HepG2 (cell line): ENCODE results near the gene PCNA. TPM values are rescaled to one million over a fixed set of nuclear protein-coding genes. Genes with fewer than 3 reads are reported as not detected.

Experiments used
- ATF6 ChIP-seq: sonication (generic); formaldehyde crosslinking; conservative IDR thresholded peaks from 2 replicates; pipeline ENCODE4 v1.4.0; 2020; ENCODE audit warnings: missing genetic modification reagents
- CREB3 ChIP-seq: sonication (generic); formaldehyde crosslinking; IDR thresholded peaks from 2 replicates; pipeline ENCODE4 v1.5.0; 2020; ENCODE audit warnings: missing genetic modification reagents
- CSRNP2 ChIP-seq: sonication (generic); formaldehyde crosslinking; conservative IDR thresholded peaks from 2 replicates; pipeline ENCODE4 v1.8.0; 2022; ENCODE audit warnings: low read depth, missing genetic modification reagents
- HDAC1 ChIP-seq: sonication (generic); formaldehyde crosslinking; IDR thresholded peaks from 2 replicates; pipeline ENCODE4 v1.5.1; 2020; ENCODE audit warnings: mild to moderate bottlenecking, missing genetic modification reagents
- MAFG ChIP-seq: sonication (generic); formaldehyde crosslinking; IDR thresholded peaks from 2 replicates; pipeline ENCODE4 v1.5.1; 2020; ENCODE audit warnings: mild to moderate bottlenecking, missing genetic modification reagents
- SETDB1 ChIP-seq: sonication (generic); formaldehyde crosslinking; IDR thresholded peaks from 2 replicates; pipeline ENCODE4 v1.5.1; 2020; ENCODE audit warnings: missing genetic modification reagents, mild to moderate bottlenecking, borderline replicate concordance
- SP1 ChIP-seq, 2 experiments: fragments of 450-650 bp in 1 of 2; sonication (generic) in 1 of 2; formaldehyde crosslinking in 1 of 2; IDR thresholded peaks; 2 replicates each; pipeline versions ENCODE4 v1.4.0 to v1.6.1; 2016 to 2020; ENCODE audit warnings: missing genetic modification reagents in 1 of 2
- SP140L ChIP-seq: sonication (generic); formaldehyde crosslinking; IDR thresholded peaks from 2 replicates; pipeline ENCODE4 v1.4.0; 2020; ENCODE audit warnings: missing genetic modification reagents, borderline replicate concordance
- SPEN ChIP-seq: sonication (generic); formaldehyde crosslinking; IDR thresholded peaks from 2 replicates; pipeline ENCODE4 v1.5.1; 2020; ENCODE audit warnings: low read depth, mild to moderate bottlenecking, missing genetic modification reagents
- SRF ChIP-seq: IDR thresholded peaks from 2 replicates; pipeline ENCODE4 v1.6.1; 2011; ENCODE audit warnings: mild to moderate bottlenecking, low read depth, low read length, moderate library complexity
- TRIM22 ChIP-seq: fragments of 450-650 bp; IDR thresholded peaks from 2 replicates; pipeline ENCODE4 v1.6.1; 2017
- TRIM24 ChIP-seq: sonication (generic); formaldehyde crosslinking; IDR thresholded peaks from 2 replicates; pipeline ENCODE4 v1.8.0; 2022; ENCODE audit warnings: mild to moderate bottlenecking, missing genetic modification reagents
- U2AF1 ChIP-seq: fragments of 200-400 bp; formaldehyde crosslinking; optimal IDR thresholded peaks from 2 replicates; pipeline ENCODE3; 2017; ENCODE audit warnings: mild to moderate bottlenecking, low read depth, low read length
- ZBTB25 ChIP-seq: IDR thresholded peaks from 2 replicates; pipeline ENCODE4 v1.6.1; 2018; ENCODE audit warnings: missing genetic modification reagents
- ZBTB49 ChIP-seq: sonication (generic); formaldehyde crosslinking; IDR thresholded peaks from 2 replicates; pipeline ENCODE4 v1.4.0; 2020; ENCODE audit warnings: missing genetic modification reagents, borderline replicate concordance
- ZNF263 ChIP-seq: sonication (generic); formaldehyde crosslinking; IDR thresholded peaks from 2 replicates; pipeline ENCODE4 v1.4.0; 2020; ENCODE audit warnings: missing genetic modification reagents
- ZNF275 ChIP-seq: sonication (generic); formaldehyde crosslinking; IDR thresholded peaks from 2 replicates; pipeline ENCODE4 v1.8.0; 2022; ENCODE audit warnings: missing genetic modification reagents, mild to moderate bottlenecking, inconsistent platforms, borderline replicate concordance
- ZNF354B ChIP-seq: sonication (generic); formaldehyde crosslinking; IDR thresholded peaks from 2 replicates; pipeline ENCODE4 v1.8.0; 2022; ENCODE audit warnings: mild to moderate bottlenecking, missing genetic modification reagents
- ZNF510 ChIP-seq: sonication (generic); formaldehyde crosslinking; IDR thresholded peaks from 2 replicates; pipeline ENCODE4 v1.4.0; 2020; ENCODE audit warnings: low read depth, mild to moderate bottlenecking, missing genetic modification reagents
- ZNF720 ChIP-seq: sonication (generic); formaldehyde crosslinking; IDR thresholded peaks from 2 replicates; pipeline ENCODE4 v1.4.0; 2020; ENCODE audit warnings: missing genetic modification reagents
- polyA plus RNA-seq, 8 experiments: library from polyadenylated mRNA; depleted of rRNA in 3 of 8; stranded (reverse) in 7 of 8; unstranded in 1 of 8; fragments of >200 nt; fragmentation: Illumina TruSeq in 4 of 8; extraction: Trizol in 4 of 8; gene quantifications; 2 replicates each; pipeline versions ENCODE4 v1.2.1 to v1.2.3, GENCODE V29; 2011 to 2016; ENCODE audit warnings: low read depth in 4 of 8, missing spikeins in 1 of 8, mixed read lengths in 1 of 8; ENCODE audit not compliant: insufficient read depth in 1 of 8
- total RNA-seq, 5 experiments: library from RNA; depleted of rRNA; stranded (reverse); fragments of >200 nt; fragmentation: Illumina TruSeq; extraction: Trizol; gene quantifications; 2 replicates each; pipeline ENCODE4 v1.2.3, GENCODE V29; 2016; ENCODE audit warnings: low read depth in 1 of 5

PCNA gene
- total and polyA plus RNA-seq, 2 of the 13 experiments (the other 11 are each of a cell fraction or from before 2014, with no cell fraction given), result 229 to 655 TPM

- TF ChIP-seq SP140L (CRISPR knock-in tag), result no peak
- peak; percentile 86; the same call in 1 of the 2 replicates for TF ChIP-seq ZBTB49 (CRISPR knock-in tag)
- TF ChIP-seq SRF, result no peak
- TF ChIP-seq ZNF275 (CRISPR knock-in tag), result no peak
- TF ChIP-seq ZNF263 (CRISPR knock-in tag), result peak; percentile 77; the same call in 1 of the 2 replicates
- TF ChIP-seq ZNF354B (CRISPR knock-in tag), result no peak
- TF ChIP-seq ZBTB25 (CRISPR knock-in tag), result no peak
- no peak for TF ChIP-seq SETDB1 (CRISPR knock-in tag)
- peak; percentile 100; the same call in 1 of the 2 replicates for TF ChIP-seq ZNF510 (CRISPR knock-in tag)
- TF ChIP-seq ATF6 (CRISPR knock-in tag), result peak; percentile 99
- TF ChIP-seq MAFG (CRISPR knock-in tag), result peak; percentile 78; the same call in 1 of the 2 replicates
- peak; percentile 52; the same call in 1 of the 2 replicates for TF ChIP-seq ZNF720 (CRISPR knock-in tag)
- peak; percentile 98; the same call in 1 of the 2 replicates for TF ChIP-seq SPEN (CRISPR knock-in tag)
- no peak for TF ChIP-seq TRIM24
- no peak for TF ChIP-seq CREB3 (CRISPR knock-in tag)
- TF ChIP-seq HDAC1 (CRISPR knock-in tag), result no peak; the same call in 1 of the 2 replicates
- no peak for TF ChIP-seq CSRNP2
- no peak for TF ChIP-seq U2AF1
- no peak for TF ChIP-seq TRIM22
- no peak for TF ChIP-seq SP1 (IDR thresholded peaks at IDR 0.05)
- TF ChIP-seq SP1 (CRISPR knock-in tag; IDR thresholded peaks at IDR 0.05), result peak; percentile 96
These were observed 669 bp downstream of the PCNA start (continued) for GRCh38 chr20:5119143-5119434.
